Tibial nerve (tissue), 4 donors: ENCODE results near the gene CDC42BPB.

ENCODE experiments used
- CTCF ChIP-seq, 5 experiments: fragments of 200-600 bp in 3 of 5; fragments of 450-650 bp in 2 of 5; sonication (generic) in 3 of 5; IDR thresholded peaks; one replicate each; pipeline ENCODE4 v1.5.1; 2016 to 2019; ENCODE audit warnings: antibody characterized with exemption in 5 of 5, mild to moderate bottlenecking in 3 of 5, moderate library complexity in 2 of 5
- EP300 ChIP-seq, 2 donors: sonication (generic); formaldehyde crosslinking; IDR thresholded peaks; one replicate each; pipeline ENCODE4 v1.6.1; 2017; ENCODE audit warnings: antibody characterized with exemption in 2 of 2, mild to moderate bottlenecking in 1 of 2
- POLR2A ChIP-seq, 2 donors: fragments of 450-650 bp; IDR thresholded peaks; one replicate each; pipeline ENCODE4 v1.6.1; 2017; ENCODE audit warnings: antibody characterized with exemption in 2 of 2, mild to moderate bottlenecking in 2 of 2, moderate library complexity in 2 of 2

- TF ChIP-seq CTCF (IDR thresholded peaks at IDR 0.05) (no peak), POLR2A (IDR thresholded peaks at IDR 0.05) (no peak), EP300 (IDR thresholded peaks at IDR 0.05) (no peak)
These were observed 123.6 kb downstream of the CDC42BPB start for GRCh38 chr14:102933618-102934231.
